ELR (cell line): ENCODE results near the gene ABCC4.
"Not testable (repeated sequence)": the region's sequence is repeated elsewhere in the genome, so short reads cannot be mapped to it uniquely, and the experiment has no call there.

ENCODE experiments used
- DNase-seq: peaks from one replicate; pipeline ENCODE4 v3.0.0-alpha.2; 2015; ENCODE audit warnings: low read depth

The ABCC4 gene

DNA sequence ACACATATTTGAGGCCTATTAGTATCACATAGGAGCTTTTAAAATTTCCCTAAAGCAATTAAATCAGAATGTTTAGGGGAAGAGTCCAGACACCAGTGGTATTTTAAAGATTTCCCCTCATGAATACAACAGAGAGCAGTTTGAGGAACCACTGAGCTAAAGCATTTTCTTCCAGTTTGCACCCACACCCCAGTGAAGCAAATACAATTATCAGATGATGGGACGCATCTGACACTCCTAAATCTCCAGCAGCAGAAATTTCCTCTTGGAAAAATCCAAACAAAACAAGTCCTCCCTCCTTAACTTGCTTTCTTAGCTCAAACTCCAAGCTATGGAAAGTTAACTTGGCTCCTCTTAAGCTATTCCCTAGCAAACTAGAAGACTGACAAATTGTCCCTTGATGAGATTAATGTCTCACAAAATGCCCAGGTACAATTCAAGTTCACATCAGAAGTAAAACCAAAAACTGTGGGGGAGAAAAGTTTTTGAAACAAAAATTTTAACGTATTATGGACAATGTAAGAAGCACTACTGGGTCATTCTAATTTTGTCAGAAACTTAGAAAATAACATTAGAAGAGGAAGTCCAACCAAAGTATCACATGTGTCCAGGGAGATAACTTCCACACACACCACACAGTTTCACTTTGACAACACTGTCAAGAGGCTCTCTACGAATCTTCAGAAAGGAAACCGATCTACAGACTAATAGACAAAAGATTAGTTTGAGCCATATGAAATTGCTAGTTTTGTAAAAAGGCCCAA is 74.1 kb downstream of the ABCC4 start:
- no peak for DNase-seq

DNA sequence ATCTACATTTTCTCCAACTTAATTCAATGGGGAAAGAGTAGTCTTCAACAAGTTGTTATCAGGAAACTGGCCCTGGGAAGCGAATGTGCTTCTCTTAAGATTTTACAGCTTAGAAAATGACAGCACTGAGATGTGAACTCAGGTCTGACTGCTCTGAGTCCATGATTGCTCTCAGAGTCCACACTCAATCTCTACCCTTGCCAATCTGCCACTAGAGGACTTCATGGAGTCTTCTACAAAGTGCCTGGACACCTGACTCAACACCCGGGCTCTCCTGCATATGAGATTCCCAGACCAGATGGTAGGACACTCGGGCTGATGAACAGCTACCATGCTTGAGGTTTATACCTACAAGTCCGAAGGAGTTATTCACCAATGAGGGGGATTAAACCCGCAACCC is 74.8 kb downstream of the ABCC4 start:
- DNase-seq, result no peak

DNA sequence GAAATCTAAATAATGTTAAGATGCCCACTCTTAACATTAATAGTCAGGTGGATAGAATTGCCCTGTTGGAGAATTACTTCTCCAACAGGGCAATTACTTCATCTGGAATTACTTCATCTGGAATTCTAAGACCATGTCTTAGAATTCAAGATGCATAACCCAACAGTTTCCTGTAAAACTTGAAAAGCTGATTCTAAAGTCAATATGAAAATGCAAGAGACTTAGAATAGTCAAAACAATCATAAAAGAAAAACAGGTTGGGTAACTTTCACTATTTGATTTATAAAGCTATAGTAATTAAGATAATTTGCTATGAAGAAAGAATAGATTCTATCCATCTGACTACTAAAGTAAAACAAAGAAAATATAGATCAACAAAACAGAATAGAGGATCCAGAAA is 75.2 kb downstream of the ABCC4 start:
- DNase-seq, result no peak

DNA sequence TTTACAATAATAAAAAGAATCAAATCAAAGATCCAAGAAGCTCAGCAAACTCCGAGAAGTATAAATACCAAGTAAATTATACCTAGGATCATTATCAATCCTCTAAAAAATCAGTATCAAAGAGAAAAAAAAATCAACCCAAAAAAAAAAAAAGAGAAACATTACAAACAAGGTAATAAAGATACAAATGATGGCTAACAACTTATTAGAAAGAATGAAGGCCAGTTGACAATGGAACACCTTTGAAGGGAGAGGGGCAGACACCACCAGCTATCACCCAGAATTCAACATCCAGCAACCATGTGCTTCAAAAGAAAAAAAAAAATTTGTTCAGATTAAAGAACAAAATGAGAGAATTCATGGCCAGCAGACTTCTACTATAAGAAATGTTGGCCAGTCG is 77.2 kb downstream of the ABCC4 start:
- DNase-seq, result no peak

DNA sequence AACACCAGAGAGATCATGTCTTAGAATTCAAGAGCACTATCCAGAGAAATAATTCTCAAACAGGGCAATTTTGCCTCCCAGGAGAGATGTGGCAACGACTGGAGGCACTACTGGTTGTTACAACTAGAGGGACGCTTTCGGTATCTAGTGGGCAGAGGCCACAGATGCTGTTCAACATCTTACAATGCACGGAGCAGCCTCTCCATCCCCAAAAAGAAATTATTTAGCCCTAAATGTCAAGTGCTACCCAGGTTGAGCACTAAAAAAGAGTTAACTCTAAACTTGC is 78.6 kb downstream of the ABCC4 start:
- DNase-seq, result no peak

DNA sequence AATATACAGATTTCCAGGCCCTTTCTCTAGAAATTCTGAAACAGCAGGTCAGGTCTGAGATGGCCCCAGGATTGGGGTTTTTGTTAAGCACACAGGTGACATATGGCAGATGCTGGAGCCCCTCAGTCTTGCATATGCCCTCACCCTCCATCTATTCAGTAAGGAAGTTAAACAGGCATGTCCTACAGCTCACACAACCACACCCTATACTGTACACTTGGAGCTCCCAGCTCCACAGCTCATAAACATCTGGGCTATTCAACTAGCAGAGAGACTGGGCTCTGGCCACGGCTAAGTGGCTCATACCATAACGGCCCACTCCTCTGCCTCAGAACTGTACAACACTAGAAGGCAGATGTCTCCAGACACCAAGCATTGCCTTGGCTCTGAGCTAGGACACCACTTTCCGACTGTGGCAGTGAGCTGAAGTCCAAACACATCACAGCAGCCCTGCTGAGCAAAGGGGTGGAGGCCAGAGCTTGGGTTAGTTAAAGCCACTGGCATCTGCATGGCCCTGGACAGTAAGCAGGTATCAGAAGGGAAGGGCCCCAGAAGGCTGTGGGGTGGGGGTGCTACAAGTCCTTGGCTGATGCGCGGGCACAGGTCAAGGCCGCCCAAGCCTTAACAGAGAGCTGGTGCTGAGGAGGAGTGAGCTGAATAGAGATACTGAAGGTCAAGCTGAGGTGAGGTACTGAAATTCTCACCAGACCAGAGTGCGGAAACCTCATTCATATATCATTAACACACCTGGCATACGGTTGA is 79.1 kb downstream of the ABCC4 start:
- DNase-seq, result no peak

DNA sequence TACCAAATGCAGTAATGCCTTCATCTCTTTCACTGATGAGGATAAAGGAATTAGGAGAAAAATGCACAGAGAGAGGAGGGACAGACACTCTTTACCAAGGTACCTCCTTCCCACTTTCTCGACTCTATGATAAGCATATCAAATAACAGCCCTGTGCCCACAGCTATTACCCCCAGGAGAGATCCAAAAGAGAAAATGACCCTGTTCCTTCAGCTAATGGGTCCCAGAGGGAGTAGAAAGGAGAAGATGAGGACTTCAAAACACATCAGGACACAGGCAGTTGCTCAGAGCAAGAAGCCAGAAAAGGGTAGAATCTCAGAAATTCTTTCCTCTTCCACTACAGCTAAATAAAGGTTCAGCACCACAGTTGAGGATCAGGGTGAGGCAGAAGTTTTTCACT is 80.6 kb downstream of the ABCC4 start:
- no peak for DNase-seq

DNA sequence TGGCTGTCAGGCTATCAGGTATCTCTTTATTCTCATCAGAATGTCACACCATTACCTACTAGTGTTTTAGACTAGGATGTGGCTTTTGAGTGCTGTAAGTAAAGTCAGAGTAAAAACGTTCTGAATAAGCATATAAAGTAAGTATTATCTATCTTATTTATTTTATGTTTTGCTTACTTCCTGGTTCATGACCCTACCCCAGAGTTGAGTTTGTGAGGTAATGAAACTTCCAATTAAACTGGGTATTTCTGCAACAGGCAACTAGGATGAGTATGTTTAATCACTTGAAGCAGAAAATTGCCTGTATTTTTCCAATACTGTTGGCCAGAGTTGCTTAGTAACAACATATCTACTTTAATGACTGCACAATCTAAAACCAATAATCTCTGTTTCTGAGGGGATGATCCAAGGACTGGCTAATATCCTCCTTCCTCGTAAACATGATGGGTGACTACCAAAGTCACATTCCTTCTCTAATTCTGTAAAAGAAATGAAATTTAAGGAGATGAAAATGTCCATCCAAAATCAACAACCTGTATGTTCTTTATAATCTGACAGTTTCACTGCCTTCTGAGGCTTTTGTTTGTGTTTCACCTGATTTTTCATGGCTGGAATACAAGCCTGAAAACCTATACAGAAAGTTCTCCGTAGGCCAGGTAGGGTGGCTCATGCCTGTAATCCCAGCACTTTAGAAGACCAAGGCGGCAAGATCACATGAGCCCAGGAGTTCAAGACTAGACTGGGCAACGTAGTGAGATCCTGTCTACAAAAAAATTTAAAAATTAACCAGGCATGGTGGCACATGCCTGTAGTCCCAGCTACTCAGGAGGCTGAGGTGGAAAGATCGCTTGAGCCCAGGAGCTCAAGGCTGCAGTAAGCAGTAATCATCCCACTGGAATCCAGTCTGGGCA is 83.1 kb downstream of the ABCC4 start:
- DNase-seq, result no peak

DNA sequence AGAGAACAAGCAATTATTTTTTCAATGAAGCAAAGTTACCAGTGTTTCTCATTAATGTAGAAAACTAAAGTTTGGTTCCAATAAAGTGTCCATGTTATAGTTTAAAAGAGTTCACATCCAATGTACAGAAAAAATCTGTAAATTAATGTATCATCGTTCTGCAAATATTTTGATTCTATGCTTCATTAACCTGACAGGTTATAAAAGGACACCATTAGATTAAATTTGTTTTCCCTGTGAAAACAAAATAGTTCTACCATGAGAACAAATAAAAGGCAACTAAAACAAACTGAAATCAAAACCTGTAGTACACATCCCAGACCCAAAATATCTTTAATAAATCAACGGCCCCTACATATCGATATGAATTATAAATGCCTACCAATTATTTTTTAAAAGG is 85.1 kb downstream of the ABCC4 start:
- DNase-seq, result no peak

DNA sequence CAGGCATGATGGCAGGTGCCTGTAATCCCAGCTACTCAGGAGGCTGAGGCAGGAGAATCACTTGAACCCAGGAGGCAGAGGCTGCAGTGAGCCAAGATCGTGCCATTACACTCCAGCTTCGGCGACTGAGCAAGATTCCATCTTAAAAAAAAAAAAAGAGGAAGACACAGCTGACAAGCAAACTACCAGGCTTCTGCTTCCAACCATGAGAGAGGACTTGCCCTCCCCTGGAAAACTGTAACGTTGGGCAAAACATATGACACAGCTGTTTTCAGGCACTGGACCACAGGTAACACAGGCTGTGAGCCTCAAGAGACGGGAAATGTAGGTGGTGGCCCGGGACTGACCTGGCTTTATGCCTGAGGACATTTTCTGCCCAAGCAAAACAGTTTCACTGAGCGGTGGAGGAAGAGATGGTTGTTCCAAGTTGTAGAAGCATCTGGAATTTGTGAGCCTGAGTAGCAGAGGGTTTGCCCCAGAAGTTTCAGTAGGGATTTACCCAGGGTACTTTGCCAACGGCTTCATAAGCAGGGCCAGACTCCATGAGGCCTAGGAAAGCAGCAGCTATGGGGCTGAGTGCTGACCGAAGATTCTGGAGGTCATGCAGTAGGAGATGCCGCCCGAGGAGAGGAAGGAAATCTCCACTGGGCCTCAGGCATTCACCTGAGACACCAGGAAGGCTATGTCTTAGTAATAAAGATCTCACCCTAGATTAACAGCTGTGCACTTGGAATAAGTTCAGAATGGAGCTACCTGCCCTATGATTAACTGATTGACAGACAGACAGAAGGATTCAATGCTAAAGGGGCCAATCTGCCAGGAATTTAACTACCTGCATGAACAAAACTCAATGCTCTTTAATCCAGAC is 88.0 kb downstream of the ABCC4 start:
- no peak for DNase-seq

DNA sequence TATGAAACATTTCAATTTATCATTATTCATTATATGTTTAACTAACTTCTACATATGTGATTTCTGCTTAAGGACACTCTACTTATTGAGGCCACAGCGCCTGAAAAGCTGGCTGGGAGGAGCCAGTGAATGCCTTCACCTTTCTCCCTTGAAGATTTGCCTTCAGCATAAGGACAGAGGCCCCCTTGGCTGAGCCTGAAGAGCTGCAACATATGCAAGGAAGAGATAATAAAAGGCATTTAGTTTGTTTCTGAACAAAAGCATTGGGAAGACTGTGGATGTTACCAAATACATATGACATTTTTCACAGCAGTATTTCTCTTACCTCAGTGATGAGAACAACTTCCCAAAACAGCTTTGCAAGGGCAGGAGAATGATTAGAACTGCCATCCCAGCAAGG is 92.1 kb downstream of the ABCC4 start:
- no peak for DNase-seq

DNA sequence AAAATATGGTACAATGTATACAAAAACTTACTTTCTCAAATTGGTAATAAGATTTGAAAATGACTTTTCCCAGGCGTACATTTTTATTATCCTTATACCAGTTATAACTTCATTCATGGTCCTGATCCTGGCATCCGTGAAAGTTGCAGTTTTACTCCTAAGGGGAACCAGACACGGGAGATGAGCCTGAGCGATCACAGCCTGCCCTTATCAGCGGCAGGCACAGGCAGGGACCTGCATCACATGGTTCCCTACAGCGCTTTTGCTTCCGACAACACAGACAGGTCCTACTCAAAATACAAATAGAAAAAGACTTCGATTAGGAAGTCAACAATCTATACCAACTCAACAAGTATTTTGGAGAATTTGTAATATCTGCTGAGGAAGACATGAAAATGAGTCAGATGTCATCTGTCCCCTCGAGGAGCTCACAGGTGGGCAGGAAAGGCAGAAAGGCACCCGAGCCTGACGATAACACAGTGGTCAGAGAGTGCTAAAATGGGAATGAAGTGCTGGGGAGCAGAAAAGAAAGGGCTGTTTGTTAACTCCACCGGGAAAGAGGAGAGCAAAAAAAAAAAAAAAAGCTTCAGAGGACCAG is 93.4 kb downstream of the ABCC4 start:
- no peak for DNase-seq

DNA sequence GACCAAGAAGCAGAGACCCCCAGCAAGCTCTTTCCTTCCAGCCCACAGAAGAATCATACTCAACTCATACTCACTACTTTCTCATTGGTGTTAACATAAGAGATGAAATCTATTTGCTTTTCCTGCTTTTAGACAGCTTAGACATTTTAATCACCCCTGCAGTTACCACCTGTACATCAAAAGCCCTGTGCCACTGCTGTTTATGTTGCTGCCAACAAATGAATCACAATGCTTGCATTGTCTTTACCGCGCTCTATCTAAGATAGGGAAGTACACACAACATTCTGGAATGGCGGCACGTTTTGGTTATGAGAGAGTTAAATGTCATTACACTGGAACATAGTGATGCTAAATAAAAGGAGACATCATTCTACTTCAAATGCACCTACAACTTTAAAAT is 95.1 kb downstream of the ABCC4 start:
- DNase-seq, result no peak

DNA sequence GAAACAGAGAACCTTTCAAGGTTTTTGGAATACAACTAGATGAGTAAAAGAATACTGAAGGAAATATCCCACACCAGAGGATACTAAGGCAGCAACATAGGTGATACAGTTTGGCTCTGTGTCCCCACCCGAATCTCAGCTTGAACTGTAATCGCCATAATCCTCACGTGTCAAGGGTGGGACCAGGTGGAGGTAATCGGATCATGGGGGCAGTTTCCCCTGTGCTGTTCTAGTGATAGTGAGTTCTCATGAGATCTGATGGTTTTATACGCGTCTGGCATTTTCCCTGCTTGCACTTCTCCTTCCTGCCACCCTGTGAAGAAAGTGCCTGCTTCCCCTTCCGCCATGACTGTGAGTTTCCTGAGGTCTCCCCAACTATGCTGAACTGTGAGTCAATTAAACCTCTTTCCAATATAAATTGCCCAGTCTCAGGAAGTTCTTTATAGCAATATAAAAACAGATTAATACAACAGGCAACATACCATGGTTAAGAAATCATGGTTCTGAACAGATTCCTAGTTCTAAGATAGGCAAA is 97.0 kb downstream of the ABCC4 start:
- no peak for DNase-seq

DNA sequence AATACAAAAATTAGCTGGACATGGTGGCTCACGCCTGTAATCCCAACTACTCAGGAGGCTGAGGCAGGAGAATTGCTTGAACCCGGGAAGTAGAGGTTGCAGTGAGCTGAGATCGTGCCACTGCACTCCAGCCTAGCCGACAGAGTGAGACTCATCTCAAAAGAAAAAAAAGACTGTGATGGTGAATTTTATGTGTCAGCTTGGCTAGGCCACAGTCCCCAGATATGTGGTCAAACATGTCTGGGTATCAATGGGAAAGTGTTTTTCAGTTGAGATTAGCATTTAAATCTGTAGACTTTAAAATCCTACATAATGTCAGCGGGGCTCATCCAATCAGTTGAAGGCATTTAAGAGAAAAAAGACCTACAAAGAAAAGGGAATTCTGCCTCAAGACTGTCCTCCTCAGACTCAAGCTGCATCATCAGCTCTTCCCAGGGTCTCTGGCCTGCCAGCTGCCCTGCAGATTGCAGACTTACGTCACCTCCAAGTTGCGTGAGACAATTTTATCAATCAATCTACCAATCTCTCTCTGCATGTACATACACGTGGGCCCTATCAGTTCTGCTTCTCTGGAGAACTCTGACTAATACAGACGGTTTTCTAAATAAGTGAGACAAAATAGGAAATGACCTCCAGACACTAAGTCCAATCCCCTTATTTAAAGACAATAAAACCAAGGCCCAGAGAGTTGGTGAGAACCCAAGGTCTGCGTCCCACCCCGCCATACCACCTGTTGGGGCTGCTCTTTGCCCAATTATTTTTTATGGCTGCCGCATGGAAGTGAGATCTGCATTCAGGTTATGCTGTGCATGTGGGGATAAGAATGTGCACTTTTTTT is 99.2 kb downstream of the ABCC4 start:
- no peak for DNase-seq

DNA sequence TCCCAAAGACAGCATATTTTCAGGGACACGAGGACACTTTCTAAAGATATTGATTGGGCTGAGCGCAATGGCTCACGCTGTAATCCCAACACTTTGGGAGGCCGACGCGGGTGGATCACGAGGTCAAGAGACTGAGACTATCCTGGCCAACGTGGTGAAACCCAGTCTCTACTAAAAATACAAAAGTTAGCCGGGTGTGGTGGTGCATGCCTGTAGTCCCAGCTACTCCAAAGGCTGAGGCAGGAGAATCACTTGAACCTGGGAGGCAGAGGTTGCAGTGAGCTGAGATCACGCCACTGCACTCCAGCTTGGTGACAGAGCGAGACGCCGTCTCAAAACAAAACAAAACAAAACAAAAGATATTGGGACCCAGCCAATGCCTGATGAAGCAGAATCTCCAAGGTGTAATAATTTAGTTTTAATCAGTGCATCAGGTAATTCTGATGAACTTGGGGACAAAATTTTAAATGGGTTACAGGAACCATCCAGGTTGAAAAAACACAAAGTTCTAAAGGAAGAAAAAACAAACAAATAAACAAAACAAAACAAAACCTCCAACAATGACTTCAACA is 100.8 kb downstream of the ABCC4 start:
- not testable (repeated sequence) for DNase-seq

DNA sequence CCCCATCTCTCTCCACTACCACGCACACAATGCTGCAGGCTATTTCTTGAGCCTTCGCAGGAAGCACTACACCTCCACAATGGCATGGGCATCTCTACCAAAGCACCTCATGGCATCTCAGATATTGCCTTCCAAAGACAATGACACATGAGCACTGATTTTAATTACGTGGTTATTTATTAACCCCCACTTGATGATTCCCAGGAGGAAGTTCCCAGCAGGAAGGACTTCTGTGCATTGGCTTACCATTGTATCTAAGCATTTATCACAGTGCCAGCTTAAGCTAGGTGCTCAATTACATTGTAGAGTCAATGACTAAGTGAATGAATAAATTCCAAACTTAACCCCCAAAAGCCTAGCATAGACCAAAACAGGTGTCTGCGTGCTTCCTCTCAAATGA is 101.4 kb downstream of the ABCC4 start:
- DNase-seq, result no peak

DNA sequence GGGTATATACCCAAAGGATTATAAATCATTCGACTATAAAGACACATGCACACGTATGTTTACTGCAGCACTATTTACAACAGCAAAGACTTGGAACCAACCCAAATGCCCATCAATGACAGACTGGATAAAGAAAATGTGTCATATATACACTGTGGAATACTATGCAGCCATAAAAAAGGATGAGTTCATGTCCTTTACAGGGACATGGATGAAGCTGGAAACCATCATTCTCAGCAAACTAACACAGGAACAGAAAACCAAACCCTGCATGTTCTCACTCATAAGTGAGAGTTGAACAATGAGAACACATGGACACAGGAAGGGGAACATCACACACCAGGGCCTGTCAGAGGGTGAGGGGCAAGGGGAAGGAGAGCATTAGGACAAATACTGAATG is 102.6 kb downstream of the ABCC4 start:
- DNase-seq, result not testable (repeated sequence)

DNA sequence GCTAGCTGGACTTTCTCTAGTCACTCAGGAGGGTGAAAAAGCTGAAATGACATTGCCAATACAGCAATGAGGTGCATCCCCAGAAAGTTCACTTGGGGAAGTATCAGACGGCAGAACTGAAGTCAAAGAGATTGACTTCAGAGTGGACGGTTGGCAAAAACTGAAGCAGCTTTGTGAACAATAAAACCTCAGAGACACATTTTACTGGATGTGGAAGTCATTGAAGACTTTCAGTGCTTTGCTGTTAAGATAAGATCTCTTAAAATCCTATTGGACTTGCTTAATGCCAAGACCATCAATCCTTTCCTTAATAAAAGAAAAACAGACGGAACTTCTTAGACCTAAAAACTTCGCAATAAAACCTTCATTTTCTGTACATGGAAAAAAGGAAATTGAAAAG is 103.7 kb downstream of the ABCC4 start:
- DNase-seq, result no peak

DNA sequence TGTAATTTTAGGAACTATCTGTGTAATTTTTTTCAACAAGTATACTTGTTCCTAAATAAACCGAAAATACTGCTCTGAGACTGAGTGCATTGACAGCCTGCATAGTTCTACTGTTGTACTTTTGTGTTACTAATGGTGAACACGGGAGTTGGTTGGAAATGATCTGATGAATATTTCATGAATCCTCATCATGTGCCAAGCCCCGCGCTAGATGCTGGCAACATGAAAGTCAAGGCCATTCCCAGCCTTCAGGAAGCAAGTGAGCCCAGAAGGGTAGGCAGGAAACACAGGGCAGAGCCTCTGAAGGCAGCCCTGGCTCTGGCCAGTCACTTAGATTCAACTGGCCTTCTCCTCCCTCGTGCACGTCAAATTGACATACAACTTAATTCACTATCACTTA is 106.1 kb downstream of the ABCC4 start:
- DNase-seq, result no peak
